OCI-LY3 (cell line): ENCODE data around the gene LHFPL3.
"Not testable (repeated sequence)": the region's sequence is repeated elsewhere in the genome, so short reads cannot be mapped to it uniquely, and the experiment has no call there.

Source experiments
- H2AFZ ChIP-seq: fragments of 200-600, 300-600 bp; shearing (Covaris generic); 2 replicates; pipeline ENCODE4 v1.6.0; 2014; ENCODE audit warnings: antibody characterized with exemption, low read depth, low read length
- H3K27ac ChIP-seq: fragments of 200-600, 300-600 bp; sonication (generic); 2 replicates; pipeline ENCODE4 v1.5.1; 2014; ENCODE audit warnings: mild to moderate bottlenecking, low read length, moderate library complexity, mixed read lengths
- H3K27me3 ChIP-seq: fragments of 200-600, 300-600 bp; sonication (generic); 2 replicates; pipeline ENCODE4 v1.6.1; 2014; ENCODE audit warnings: low read depth, low read length, mixed read lengths
- H3K36me3 ChIP-seq: fragments of 200-600, 300-600 bp; sonication (generic); replicated peaks from 2 replicates; pipeline ENCODE3; 2014; ENCODE audit warnings: low read depth, low read length, mixed read lengths
- H3K4me1 ChIP-seq: fragments of 300-600, 200-600 bp; sonication (generic); 2 replicates; pipeline ENCODE4 v1.6.1; 2014; ENCODE audit warnings: low read length, mixed read lengths
- H3K4me2 ChIP-seq: fragments of 200-600, 300-600 bp; sonication (generic); 2 replicates; pipeline ENCODE4 v1.6.1; 2014; ENCODE audit warnings: low read length, mixed read lengths
- H3K4me3 ChIP-seq: fragments of 300-600, 200-600 bp; sonication (generic); 2 replicates; pipeline ENCODE4 v1.5.1; 2014; ENCODE audit warnings: antibody characterized with exemption, mild to moderate bottlenecking, low read length, moderate library complexity
- H3K79me2 ChIP-seq: fragments of 300-600, 200-600 bp; shearing (Covaris generic); 2 replicates; pipeline ENCODE4 v1.6.1; 2014; ENCODE audit warnings: mild to moderate bottlenecking, low read length, mixed read lengths
- H3K9ac ChIP-seq: fragments of 300-600, 200-600 bp; shearing (Covaris generic); 2 replicates; pipeline ENCODE4 v1.6.0; 2014; ENCODE audit warnings: mild to moderate bottlenecking, low read length, moderate library complexity
- H3K9me3 ChIP-seq: fragments of 200-600, 300-600 bp; shearing (Covaris generic); 2 replicates; pipeline ENCODE4 v1.6.1; 2014; ENCODE audit warnings: low read length, mixed read lengths; ENCODE audit not compliant: insufficient read depth
- H4K20me1 ChIP-seq: fragments of 200-600, 300-600 bp; sonication (generic); 2 replicates; pipeline ENCODE4 v1.6.1; 2016; ENCODE audit warnings: low read length, mixed read lengths; ENCODE audit not compliant: insufficient read depth
- CTCF ChIP-seq: fragments of 200-600, 300-600 bp; sonication (generic); IDR thresholded peaks from 2 replicates; pipeline ENCODE4 v1.5.1; 2014; ENCODE audit warnings: antibody characterized with exemption, low read length, low read depth
- EZH2phosphoT487 ChIP-seq: fragments of 200-600 bp; shearing (Covaris generic); IDR thresholded peaks from 2 replicates; pipeline ENCODE4 v1.6.1; 2018; ENCODE audit warnings: antibody characterized with exemption, mixed run types, low read depth

The LHFPL3 gene

DNA sequence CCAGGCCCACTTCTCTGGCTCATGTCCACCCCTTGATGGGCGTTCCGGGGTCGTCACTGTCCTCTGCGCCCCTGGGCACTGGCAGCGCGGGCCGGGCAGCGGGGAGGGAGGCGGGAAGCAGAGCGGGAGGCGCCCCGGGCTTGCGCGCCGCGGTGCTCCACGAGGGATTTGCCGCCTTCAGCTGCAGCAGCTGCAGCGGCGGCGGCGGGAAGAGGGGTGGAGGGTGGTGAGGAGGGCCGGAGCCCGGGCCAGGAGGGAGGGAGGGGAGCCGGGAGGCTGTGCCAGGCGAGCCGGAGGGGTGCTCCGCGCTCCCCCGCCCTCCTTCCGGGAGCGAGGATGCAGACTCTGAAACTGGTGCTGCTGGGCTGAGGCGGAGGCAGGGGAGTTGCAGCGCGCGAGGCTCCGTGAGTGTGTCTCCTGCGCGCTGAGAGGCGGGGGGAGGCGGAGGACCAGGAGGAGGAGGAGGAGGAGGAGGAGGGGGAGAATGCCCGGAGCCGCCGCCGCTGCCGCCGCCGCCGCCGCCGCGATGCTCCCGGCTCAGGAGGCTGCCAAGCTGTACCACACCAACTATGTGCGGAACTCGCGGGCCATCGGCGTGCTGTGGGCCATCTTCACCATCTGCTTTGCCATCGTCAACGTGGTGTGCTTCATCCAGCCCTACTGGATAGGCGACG is at the start of gene LHFPL3:
Gene LHFPL3 (plus strand): TSS at position 308 of the 674 bp plus-strand sequence.
- no peaks in the 10 kb centered on the region for H3K79me2 ChIP-seq
- peaks cover 8% of the 10 kb centered on the region for H3K4me1 ChIP-seq
- H3K9me3 ChIP-seq = no peaks in the 10 kb centered on the region
- H2AFZ ChIP-seq = peak within 1 kb of the TSS; percentile 87
- no peaks in the 10 kb centered on the region for H3K36me3 ChIP-seq
- H3K4me2 ChIP-seq = peak within 1 kb of the TSS; percentile 84
- TF ChIP-seq EZH2phosphoT487 (no peak), CTCF (no peak)
- H3K27ac ChIP-seq = no peak within 1 kb of the TSS
- H4K20me1 ChIP-seq = no peaks in the 10 kb centered on the region
- H3K4me3 ChIP-seq = peak within 1 kb of the TSS; percentile 85
- peaks cover 24% of the 10 kb centered on the region for H3K27me3 ChIP-seq
- peak within 1 kb of the TSS; percentile 63 for H3K9ac ChIP-seq

GRCh38 chr7:104281685-104282084 is 46.7 kb upstream of the LHFPL3 start:
- not testable (repeated sequence) for H3K27ac ChIP-seq, H3K36me3 ChIP-seq, H3K9me3 ChIP-seq, H2AFZ ChIP-seq, H3K4me2 ChIP-seq, H3K79me2 ChIP-seq, H3K9ac ChIP-seq, H3K4me1 ChIP-seq, H3K27me3 ChIP-seq, H4K20me1 ChIP-seq, H3K4me3 ChIP-seq

DNA sequence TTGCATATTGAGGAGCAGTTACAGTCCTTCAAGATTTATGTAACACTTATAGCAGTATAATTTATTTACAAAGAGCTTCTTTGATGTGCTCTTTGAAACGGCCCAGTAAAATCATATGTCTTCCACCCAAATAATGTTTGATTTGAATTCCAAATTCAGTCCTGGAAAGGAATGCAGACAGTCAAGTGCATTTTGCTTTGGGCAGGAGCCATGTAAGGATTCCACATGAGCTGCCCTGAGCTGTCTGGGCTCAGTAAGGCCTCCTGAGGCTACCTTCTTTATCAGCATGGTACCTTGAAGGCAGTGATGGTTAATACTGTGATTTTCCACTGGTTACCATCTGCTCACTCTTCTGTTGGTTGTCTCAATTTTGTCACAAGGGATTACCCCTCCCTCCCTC is 41.6 kb upstream of the LHFPL3 start:
- Histone ChIP-seq H2AFZ (no peak overlapping the region), H3K79me2 (no peaks in the 10 kb centered on the region), H3K36me3 (no peaks in the 10 kb centered on the region), H3K27ac (no peak overlapping the region), H3K27me3 (no peaks in the 10 kb centered on the region), H3K4me2 (no peak overlapping the region), H3K9ac (no peak overlapping the region), H3K4me1 (no peaks in the 10 kb centered on the region), H4K20me1 (no peaks in the 10 kb centered on the region), H3K4me3 (no peak overlapping the region), H3K9me3 (no peaks in the 10 kb centered on the region)
- TF ChIP-seq CTCF (no peak), EZH2phosphoT487 (no peak)

DNA sequence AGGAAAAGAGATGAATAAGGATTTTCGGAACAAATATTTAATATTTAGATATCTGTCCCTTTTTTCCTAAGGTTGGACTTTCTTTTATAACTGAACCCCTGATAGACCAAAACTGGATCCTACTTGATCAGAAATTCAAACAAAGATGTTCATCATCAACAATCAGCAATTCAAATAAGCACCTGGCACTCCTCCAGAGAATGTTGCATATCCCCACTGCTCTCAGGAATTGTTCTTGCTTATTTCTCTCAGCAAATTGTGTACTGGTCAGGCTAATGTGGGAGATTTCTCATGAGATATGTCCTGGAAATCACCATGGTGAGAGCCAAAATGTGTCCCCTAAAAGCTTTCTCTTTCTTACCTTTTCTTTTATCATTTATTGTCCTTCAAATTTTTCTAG is 40.3 kb upstream of the LHFPL3 start:
- TF ChIP-seq CTCF (no peak), EZH2phosphoT487 (no peak)
- Histone ChIP-seq H4K20me1 (no peaks in the 10 kb centered on the region), H3K4me1 (no peaks in the 10 kb centered on the region), H3K79me2 (no peaks in the 10 kb centered on the region), H3K27me3 (0 out of 2 replicates have a peak, but pooled peaks cover under 1% of the 10 kb centered on the region), H3K4me3 (no peak overlapping the region), H3K27ac (no peak overlapping the region), H3K4me2 (no peak overlapping the region), H3K9ac (no peak overlapping the region), H2AFZ (no peak overlapping the region), H3K36me3 (no peaks in the 10 kb centered on the region), H3K9me3 (no peaks in the 10 kb centered on the region)
